GM18909 (cell line): Measurements from ENCODE around the gene HNRNPC.
"Not testable (repeated sequence)": the region's sequence is repeated elsewhere in the genome, so short reads cannot be mapped to it uniquely, and the experiment has no call there.

Experiments
- ATAC-seq: cut with Tn5 transposase; IDR thresholded peaks from one replicate; pipeline ENCODE4 v1.9.1; 2021; ENCODE audit warnings: mild to moderate bottlenecking; ENCODE audit not compliant: unreplicated experiment, poor library complexity

The HNRNPC gene

GRCh38 chr14:21248739-21249411, 20.4 kb downstream of the HNRNPC start:
- ATAC-seq, result no peak

GRCh38 chr14:21248338-21248737, 20.9 kb downstream of the HNRNPC start:
- ATAC-seq, result no peak

- ATAC-seq, result no peak
These were observed 23.4 kb downstream of the HNRNPC start for GRCh38 chr14:21245813-21246212.

GRCh38 chr14:21244544-21244943, 24.7 kb downstream of the HNRNPC start:
- no peak for ATAC-seq

- ATAC-seq, result no peak
These were observed 27.9 kb downstream of the HNRNPC start for GRCh38 chr14:21241218-21241819.

- no peak for ATAC-seq
These were observed 28.8 kb downstream of the HNRNPC start for GRCh38 chr14:21240417-21240816.

- ATAC-seq, result no peak
These were observed 30.3 kb downstream of the HNRNPC start for GRCh38 chr14:21238823-21239518.

- ATAC-seq, result no peak
These were observed 32.1 kb downstream of the HNRNPC start for GRCh38 chr14:21236948-21237797.

GRCh38 chr14:21234112-21234511, 35.1 kb downstream of the HNRNPC start:
- no peak for ATAC-seq

- ATAC-seq, result no peak
These were observed 35.7 kb downstream of the HNRNPC start for GRCh38 chr14:21233457-21234076.

GRCh38 chr14:21231020-21231652, 38.1 kb downstream of the HNRNPC start:
- ATAC-seq, result no peak

GRCh38 chr14:21229821-21230220, 39.4 kb downstream of the HNRNPC start:
- ATAC-seq, result no peak

- ATAC-seq, result no peak
These were observed 41.3 kb downstream of the HNRNPC start for GRCh38 chr14:21227981-21228380.

GRCh38 chr14:21227150-21227549, 42.1 kb downstream of the HNRNPC start:
- ATAC-seq, result no peak

- ATAC-seq, result no peak
These were observed 42.8 kb downstream of the HNRNPC start for GRCh38 chr14:21226467-21226866.

- not testable (repeated sequence) for ATAC-seq
These were observed 44.1 kb downstream of the HNRNPC start for GRCh38 chr14:21225164-21225563.

GRCh38 chr14:21220874-21221477, 48.3 kb downstream of the HNRNPC start:
- no peak for ATAC-seq

GRCh38 chr14:21219561-21220111, 49.6 kb downstream of the HNRNPC start:
- ATAC-seq, result no peak

GRCh38 chr14:21219120-21219519, 50.1 kb downstream of the HNRNPC start:
- no peak for ATAC-seq
